GM12878 (cell line): ENCODE results near the gene IL23R.

Experiments
- POLR2A ChIP-seq: IDR thresholded peaks from 2 replicates; pipeline ENCODE4 v1.6.1; 2011; ENCODE audit warnings: low read depth, mild to moderate bottlenecking, low read length
- TAF1 ChIP-seq: IDR thresholded peaks from 2 replicates; pipeline ENCODE4 v1.6.1; 2011; ENCODE audit warnings: mild to moderate bottlenecking, low read depth, low read length, borderline replicate concordance
- TF ChIP-seq, protein P1 (sequence below), 3 experiments: IDR thresholded peaks in 2 of 3; conservative IDR thresholded peaks in 1 of 3; 2 replicates each; pipeline ENCODE4 v1.5.1; 2011; ENCODE audit warnings: low read depth in 3 of 3, low read length in 3 of 3, mild to moderate bottlenecking in 3 of 3, control low read depth in 2 of 3, moderate library complexity in 2 of 3, inconsistent platforms in 1 of 3, mixed read lengths in 1 of 3; ENCODE audit not compliant: control insufficient read depth in 2 of 3, insufficient read depth in 1 of 3; ENCODE audit errors: extremely low read depth in 1 of 3
- TF ChIP-seq, protein P2 (sequence below): IDR thresholded peaks from 2 replicates; pipeline ENCODE4 v1.6.1; 2012; ENCODE audit warnings: low read depth, low read length, improper control_type of control experiment

DNA sequence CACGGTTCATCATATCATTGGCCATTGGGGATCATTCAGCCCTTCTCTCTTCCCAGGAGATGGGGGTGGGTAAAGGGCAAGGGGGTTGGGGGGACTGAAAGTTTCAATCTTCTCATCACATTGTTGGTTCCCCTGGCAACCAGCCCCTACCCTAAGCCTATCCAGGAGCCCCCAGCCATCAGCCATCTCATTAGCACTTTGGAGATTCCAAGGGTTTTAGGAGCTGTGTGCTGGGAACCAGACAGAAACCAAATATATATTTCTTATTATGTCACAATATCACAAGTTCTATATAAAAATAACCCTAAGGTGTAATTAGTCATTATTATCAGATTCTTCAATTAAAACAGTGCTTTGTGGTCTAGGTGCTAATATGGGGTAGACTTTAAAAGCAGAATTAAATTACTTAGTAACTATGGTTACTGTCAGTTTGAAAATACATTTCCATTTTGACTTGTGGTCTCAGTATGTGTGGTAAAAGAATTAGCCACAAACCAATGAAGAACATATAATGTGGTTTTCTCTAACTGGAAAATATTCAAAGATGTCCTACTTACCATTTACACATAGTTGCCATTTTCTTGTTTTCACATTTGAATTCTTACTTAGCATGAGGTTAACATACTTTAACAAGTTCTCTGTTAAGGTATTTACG, 28.1 kb downstream of the IL23R start:
- TF ChIP-seq, protein P1, sequence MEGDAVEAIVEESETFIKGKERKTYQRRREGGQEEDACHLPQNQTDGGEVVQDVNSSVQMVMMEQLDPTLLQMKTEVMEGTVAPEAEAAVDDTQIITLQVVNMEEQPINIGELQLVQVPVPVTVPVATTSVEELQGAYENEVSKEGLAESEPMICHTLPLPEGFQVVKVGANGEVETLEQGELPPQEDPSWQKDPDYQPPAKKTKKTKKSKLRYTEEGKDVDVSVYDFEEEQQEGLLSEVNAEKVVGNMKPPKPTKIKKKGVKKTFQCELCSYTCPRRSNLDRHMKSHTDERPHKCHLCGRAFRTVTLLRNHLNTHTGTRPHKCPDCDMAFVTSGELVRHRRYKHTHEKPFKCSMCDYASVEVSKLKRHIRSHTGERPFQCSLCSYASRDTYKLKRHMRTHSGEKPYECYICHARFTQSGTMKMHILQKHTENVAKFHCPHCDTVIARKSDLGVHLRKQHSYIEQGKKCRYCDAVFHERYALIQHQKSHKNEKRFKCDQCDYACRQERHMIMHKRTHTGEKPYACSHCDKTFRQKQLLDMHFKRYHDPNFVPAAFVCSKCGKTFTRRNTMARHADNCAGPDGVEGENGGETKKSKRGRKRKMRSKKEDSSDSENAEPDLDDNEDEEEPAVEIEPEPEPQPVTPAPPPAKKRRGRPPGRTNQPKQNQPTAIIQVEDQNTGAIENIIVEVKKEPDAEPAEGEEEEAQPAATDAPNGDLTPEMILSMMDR (IDR thresholded peaks at IDR 0.05 in 2 of 3, conservative IDR thresholded peaks at IDR 0.05 in 1 of 3; ENCODE audit: control insufficient read depth in 2 of 3, extremely low read depth in 1 of 3, insufficient read depth in 1 of 3, low read depth in 3 of 3, low read length in 3 of 3) = no peak
- no peak for TF ChIP-seq POLR2A
- no peak for TF ChIP-seq TAF1
- TF ChIP-seq, protein P2, sequence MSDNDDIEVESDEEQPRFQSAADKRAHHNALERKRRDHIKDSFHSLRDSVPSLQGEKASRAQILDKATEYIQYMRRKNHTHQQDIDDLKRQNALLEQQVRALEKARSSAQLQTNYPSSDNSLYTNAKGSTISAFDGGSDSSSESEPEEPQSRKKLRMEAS = no peak
